HepG2 (cell line): ENCODE data around the gene CLIC1. TPM values are rescaled to one million over a fixed set of nuclear protein-coding genes. Genes with fewer than 3 reads are reported as not detected.

ENCODE experiments used
- AHDC1 ChIP-seq: sonication (generic); formaldehyde crosslinking; IDR thresholded peaks from 2 replicates; pipeline ENCODE4 v1.5.1; 2020; ENCODE audit warnings: mild to moderate bottlenecking, missing genetic modification reagents, borderline replicate concordance
- ARID3A ChIP-seq: IDR thresholded peaks from 2 replicates; pipeline ENCODE4 v1.6.1; 2012; ENCODE audit warnings: low read depth, low read length, improper control_type of control experiment
- ATF7-NPFF ChIP-seq: sonication (generic); formaldehyde crosslinking; IDR thresholded peaks from 2 replicates; pipeline ENCODE4 v1.8.1; 2023; ENCODE audit warnings: mild to moderate bottlenecking, low read depth, missing genetic modification reagents, moderate library complexity
- ATM ChIP-seq: fragments of 450-650 bp; IDR thresholded peaks from 2 replicates; pipeline ENCODE4 v1.7.1; 2017; ENCODE audit warnings: mild to moderate bottlenecking, borderline replicate concordance
- HOXA7 ChIP-seq: sonication (generic); formaldehyde crosslinking; IDR thresholded peaks from 2 replicates; pipeline ENCODE4 v1.8.1; 2022; ENCODE audit warnings: mild to moderate bottlenecking, missing genetic modification reagents, moderate library complexity
- HOXA9 ChIP-seq: sonication (generic); formaldehyde crosslinking; IDR thresholded peaks from 2 replicates; pipeline ENCODE4 v1.8.1; 2022; ENCODE audit warnings: missing genetic modification reagents, mild to moderate bottlenecking, moderate library complexity, borderline replicate concordance
- NCOR1 ChIP-seq: fragments of 200-600 bp; sonication (generic); IDR thresholded peaks from 2 replicates; pipeline ENCODE4 v1.7.0; 2017; ENCODE audit warnings: antibody characterized with exemption, low read length, borderline replicate concordance
- NFIB ChIP-seq: sonication (generic); formaldehyde crosslinking; IDR thresholded peaks from 2 replicates; pipeline ENCODE4 v1.9.0; 2021; ENCODE audit warnings: missing genetic modification reagents, mild to moderate bottlenecking, borderline replicate concordance
- NR1H2 ChIP-seq: sonication (generic); formaldehyde crosslinking; IDR thresholded peaks from 2 replicates; pipeline ENCODE4 v1.8.1; 2022; ENCODE audit warnings: low read depth, missing genetic modification reagents, borderline replicate concordance
- SPEN ChIP-seq: sonication (generic); formaldehyde crosslinking; IDR thresholded peaks from 2 replicates; pipeline ENCODE4 v1.5.1; 2020; ENCODE audit warnings: low read depth, mild to moderate bottlenecking, missing genetic modification reagents
- SRF ChIP-seq: IDR thresholded peaks from 2 replicates; pipeline ENCODE4 v1.6.1; 2011; ENCODE audit warnings: mild to moderate bottlenecking, low read depth, low read length, moderate library complexity
- THAP11 ChIP-seq: IDR thresholded peaks from 2 replicates; pipeline ENCODE4 v1.6.1; 2016; ENCODE audit warnings: missing biosample characterization, missing genetic modification reagents
- ZBTB25 ChIP-seq: IDR thresholded peaks from 2 replicates; pipeline ENCODE4 v1.6.1; 2018; ENCODE audit warnings: missing genetic modification reagents
- ZBTB42 ChIP-seq: sonication (generic); formaldehyde crosslinking; IDR thresholded peaks from 2 replicates; pipeline ENCODE4 v1.5.0; 2020; ENCODE audit warnings: mild to moderate bottlenecking, missing genetic modification reagents
- ZFP1 ChIP-seq: IDR thresholded peaks from 2 replicates; pipeline ENCODE4 v1.6.1; 2016
- ZGPAT ChIP-seq: IDR thresholded peaks from 2 replicates; pipeline ENCODE4 v1.6.1; 2016; ENCODE audit warnings: mild to moderate bottlenecking
- ZNF292 ChIP-seq: sonication (generic); formaldehyde crosslinking; IDR thresholded peaks from 2 replicates; pipeline ENCODE4 v1.8.1; 2022; ENCODE audit warnings: mild to moderate bottlenecking, low read depth, missing genetic modification reagents, borderline replicate concordance
- ZSCAN25 ChIP-seq: sonication (generic); formaldehyde crosslinking; IDR thresholded peaks from 2 replicates; pipeline ENCODE4 v1.8.0; 2022; ENCODE audit warnings: mild to moderate bottlenecking, missing genetic modification reagents
- polyA plus RNA-seq, 8 experiments: library from polyadenylated mRNA; depleted of rRNA in 3 of 8; stranded (reverse) in 7 of 8; unstranded in 1 of 8; fragments of >200 nt; fragmentation: Illumina TruSeq in 4 of 8; extraction: Trizol in 4 of 8; gene quantifications; 2 replicates each; pipeline versions ENCODE4 v1.2.1 to v1.2.3, GENCODE V29; 2011 to 2016; ENCODE audit warnings: low read depth in 4 of 8, missing spikeins in 1 of 8, mixed read lengths in 1 of 8; ENCODE audit not compliant: insufficient read depth in 1 of 8
- total RNA-seq, 5 experiments: library from RNA; depleted of rRNA; stranded (reverse); fragments of >200 nt; fragmentation: Illumina TruSeq; extraction: Trizol; gene quantifications; 2 replicates each; pipeline ENCODE4 v1.2.3, GENCODE V29; 2016; ENCODE audit warnings: low read depth in 1 of 5

Gene CLIC1
- total and polyA plus RNA-seq, 2 of the 13 experiments (the other 11 are each of a cell fraction or from before 2014, with no cell fraction given), result 602 to 891 TPM

GRCh38 chr6:31737991-31738979, 2.0 kb upstream of the CLIC1 start (continued):
- no peak for TF ChIP-seq AHDC1
- TF ChIP-seq SRF, result no peak
- peak; percentile 56; the same call in 1 of the 2 replicates for TF ChIP-seq HOXA9 (CRISPR knock-in tag)
- TF ChIP-seq ATF7-NPFF, result 0 out of 2 replicates have a peak, but pooled peaks have one; percentile 8
- peak; percentile 20; the same call in 1 of the 2 replicates for TF ChIP-seq ZGPAT
- no peak for TF ChIP-seq NFIB (CRISPR knock-in tag)
- no peak for TF ChIP-seq SPEN (CRISPR knock-in tag)
- TF ChIP-seq ZBTB42 (CRISPR knock-in tag), result no peak
- peak; percentile 42; the same call in 1 of the 2 replicates for TF ChIP-seq ZSCAN25 (CRISPR knock-in tag)
- TF ChIP-seq ZNF292, result no peak; the same call in 1 of the 2 replicates
- peak; percentile 60; the same call in 1 of the 2 replicates for TF ChIP-seq THAP11
- TF ChIP-seq ZFP1 (CRISPR knock-in tag), result peak; percentile 46
- TF ChIP-seq NCOR1, result peak; percentile 31; the same call in 1 of the 2 replicates
- TF ChIP-seq HOXA7 (CRISPR knock-in tag), result no peak
- TF ChIP-seq ATM, result no peak
- TF ChIP-seq NR1H2 (CRISPR knock-in tag), result no peak
- peak; percentile 81 for TF ChIP-seq ZBTB25 (CRISPR knock-in tag)
- peak; percentile 38; the same call in 1 of the 2 replicates for TF ChIP-seq ARID3A
